Stimulated activated CD4-positive, alpha-beta T cell treated with anti-CD3 and anti-CD28 coated beads, Interleukin-12 subunit alpha, Interleukin-12 subunit beta, amount 100 ng/mL, for 24 hours (primary cell): ENCODE results near the gene ANXA9.

ENCODE experiments used
- DNase-seq, 2 experiments: peaks; one replicate each; pipeline ENCODE4 v3.0.0-alpha.2; 2020; ENCODE audit warnings: low read depth in 2 of 2

The ANXA9 gene

DNA sequence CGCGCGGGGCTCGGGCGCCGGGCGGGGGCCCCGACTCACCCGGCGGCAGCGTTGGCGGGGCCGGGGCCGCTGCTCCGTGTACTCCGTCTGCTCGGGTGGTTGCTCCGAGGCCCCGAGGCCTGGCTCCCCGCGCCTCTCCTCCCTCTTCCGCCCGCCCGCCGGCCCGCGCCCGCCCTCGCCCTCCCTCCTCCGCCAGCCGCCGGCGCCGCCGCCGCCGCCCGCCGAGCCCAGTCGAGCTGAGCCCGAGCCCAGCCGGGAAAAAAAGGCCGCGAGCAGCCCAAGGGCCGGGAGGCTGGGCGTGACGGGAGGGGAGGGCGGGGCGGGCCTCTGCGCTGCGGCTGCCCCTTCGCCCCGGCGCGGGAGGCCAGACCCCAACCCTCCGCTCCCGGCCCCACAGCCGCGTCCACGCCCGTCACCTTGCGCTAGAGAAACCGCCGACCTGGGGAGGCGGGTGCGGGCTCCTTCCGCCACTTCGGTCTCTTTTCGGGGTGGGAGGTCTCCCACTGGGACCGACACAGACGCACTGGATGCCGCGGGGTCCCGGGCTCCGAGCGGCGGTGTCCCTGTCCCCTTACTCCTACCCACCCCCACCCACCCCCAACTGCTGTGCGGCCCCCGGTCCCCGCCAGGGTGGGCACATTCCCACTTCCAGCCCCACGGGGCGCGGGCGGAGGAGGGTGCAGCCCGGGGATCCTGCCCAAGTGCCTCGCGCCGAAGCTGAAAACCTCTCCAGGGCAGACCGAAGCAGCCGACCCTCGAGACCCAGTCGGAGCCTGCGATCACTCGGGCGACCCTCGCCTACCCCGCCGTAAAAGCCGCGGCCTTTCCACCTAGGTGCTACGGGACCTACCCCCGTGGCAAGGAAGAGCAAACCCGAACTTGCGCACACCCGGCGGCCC lies 7.3 kb upstream of the ANXA9 start, which contains the start of gene CERS2:
Gene CERS2, minus strand, starts transcription at position 256 of the 899 bp plus-strand sequence. CDS start 5,745 bp downstream, outside the sequence.
- peak; percentile 51 for DNase-seq

DNA sequence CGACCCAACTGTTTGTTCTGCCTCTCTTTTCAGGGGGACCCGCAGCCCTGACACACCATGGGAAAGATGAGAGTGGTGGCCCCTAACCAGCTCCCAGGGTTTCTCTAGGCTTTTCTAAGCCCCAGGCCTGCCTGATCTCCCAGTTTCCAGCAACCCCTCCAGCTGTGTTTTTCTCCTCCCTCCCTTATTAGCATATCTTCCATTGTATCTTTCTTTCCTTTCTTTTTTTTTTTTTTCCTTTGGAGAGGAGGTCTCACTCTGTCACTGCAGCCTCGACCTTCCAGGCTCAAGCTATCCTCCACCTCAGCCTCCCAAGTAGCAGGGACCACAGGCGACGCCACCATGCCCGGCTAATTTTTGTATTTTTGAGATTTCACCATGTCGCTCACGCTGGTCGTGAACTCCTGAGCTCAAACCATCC lies 5.7 kb upstream of the ANXA9 start:
- no peak for DNase-seq

DNA sequence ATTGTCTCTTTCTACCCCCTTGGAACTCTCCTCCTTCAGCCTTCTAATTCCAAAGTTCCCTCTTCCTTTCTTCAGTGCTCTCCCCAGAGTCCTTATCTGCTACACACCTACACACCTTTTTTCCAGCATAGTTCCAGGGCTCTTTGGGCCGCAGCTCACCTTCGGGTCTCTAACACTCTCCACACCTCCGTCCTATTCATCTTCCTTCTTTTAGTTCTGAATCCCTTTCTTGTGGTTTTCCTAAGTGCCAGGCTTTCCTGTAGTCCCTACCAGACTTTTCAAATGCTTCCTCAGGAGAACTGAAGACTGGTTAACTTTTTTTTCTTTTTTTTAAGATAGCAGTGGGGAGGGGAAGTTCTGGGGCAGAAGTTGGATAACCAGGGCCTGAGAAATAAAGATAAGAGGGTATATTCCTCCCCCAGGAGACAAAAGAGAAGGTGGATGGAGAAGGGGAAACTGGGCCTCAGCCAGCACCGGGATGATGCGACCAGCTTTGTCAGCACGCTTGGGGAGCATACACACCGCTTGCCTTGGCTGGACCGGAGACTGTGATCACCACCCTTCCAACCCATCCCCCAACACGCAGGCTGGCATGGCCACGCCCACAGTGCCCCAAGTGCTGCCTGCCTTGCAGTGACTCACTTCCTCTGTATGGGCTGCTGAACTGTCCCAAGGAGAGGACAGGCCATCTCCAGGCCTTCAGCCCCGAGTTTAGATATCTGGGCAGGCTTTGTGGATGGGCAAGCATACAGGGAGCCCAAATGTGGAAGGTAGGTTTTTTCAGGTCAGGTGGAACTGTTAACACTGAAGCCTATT lies 5.0 kb upstream of the ANXA9 start:
- DNase-seq = peak; percentile 31 to 68

DNA sequence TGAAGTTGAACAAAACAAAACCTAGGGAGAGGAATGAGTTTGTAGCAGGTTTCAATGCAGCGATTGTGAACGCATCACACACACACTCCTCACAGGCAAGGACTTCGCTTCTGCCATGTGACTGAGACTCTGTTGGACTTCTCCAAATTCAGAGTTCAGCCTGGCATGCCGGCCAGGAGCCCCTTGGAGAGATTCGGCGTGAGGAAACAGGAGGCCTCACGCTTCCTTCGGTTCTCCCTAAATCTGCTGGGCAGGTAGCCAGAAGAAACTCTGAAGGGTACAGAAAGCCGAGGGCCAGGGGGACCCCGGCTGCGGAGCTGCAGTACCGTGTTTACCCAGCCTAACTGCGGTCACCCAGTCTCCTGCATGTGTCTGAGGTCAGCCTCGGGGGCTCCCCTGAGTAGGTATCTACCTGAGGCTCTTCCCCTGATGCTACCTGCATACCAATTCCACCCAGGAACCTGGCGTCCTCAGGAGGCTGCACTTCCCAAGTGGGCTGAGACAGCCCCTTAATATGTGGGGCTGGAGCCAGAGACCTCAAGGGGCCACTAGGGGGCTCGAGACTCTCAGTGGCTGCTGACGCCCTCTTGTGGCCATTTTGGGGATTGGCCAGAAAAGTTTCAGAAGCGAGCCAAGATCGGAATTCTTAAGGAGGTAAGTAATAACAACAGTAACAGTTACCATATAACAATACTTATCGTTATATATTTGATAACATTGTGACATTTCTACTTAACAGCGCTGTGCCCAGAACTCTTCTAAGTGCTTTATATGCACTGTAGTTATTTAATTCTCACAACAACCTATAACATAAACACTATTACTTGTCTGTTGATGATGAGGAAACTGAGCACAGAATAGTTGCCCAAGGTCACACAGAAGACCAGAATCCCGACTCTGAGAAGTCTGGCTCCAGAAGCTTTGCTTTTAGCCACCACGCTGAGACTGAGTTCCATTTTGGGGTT lies 2.7 kb upstream of the ANXA9 start:
- DNase-seq = peak; percentile 76 to 88

DNA sequence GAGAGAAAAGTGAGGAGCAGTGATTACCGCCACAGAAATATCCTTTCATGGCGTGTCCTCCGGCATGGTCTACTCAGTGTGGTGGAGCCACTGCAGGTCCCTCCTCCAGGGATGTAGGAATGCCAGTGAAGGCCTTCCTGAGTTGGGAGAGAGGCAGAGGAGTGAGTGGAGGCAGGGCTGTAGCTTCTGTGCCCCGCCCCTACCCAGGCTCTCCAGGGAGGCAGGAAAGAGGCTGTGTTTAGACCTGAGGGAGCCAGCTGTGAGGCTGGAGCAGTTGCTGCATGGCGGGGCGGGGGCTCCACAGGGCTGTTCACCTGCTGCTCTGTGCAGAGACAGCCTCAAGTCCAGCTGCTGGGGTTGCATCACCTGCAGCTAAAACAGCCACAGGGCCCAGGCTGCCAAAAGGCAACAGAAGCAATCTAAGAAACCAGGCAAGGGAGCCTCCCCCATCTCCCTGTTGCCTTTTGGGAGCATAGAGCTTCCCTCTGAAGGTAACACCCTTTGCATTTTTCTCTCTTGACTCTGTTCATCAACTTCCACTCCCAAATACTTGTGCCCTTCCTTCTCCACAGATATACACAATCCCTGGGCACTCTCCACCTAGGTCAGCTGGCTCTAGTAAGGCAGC lies 801 bp upstream of the ANXA9 start:
- DNase-seq = no peak

DNA sequence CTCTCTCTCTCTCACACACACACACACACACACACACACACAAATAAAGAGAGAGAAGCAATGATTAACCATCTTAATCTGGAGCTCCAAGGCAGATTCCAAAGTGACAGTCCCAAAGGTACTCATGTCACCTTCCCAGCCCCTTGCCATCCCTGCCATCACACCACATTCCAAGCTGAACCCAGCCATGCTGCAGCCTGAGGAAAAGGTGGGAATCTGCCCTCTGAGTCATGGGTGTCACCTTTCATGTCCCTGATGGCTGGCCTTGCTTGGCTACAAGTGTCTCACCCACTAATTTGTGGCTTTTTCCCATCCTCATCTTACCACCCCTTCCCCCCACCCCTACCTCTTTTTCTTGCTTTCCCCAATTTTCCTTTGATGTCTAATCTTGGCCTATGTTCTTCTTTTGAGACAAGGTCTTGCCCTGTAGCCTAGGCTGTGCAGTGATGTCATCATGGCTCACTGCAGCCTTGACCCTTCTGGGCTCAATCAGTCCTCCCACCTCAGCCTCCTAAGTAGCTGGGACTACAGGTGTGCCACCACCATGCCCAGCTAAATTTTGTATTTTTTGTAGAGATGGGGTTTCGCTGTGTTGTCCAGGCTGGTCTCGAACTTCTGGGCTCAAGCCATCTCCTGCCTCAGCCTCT lies 3.2 kb downstream of the ANXA9 start:
- no peak for DNase-seq

DNA sequence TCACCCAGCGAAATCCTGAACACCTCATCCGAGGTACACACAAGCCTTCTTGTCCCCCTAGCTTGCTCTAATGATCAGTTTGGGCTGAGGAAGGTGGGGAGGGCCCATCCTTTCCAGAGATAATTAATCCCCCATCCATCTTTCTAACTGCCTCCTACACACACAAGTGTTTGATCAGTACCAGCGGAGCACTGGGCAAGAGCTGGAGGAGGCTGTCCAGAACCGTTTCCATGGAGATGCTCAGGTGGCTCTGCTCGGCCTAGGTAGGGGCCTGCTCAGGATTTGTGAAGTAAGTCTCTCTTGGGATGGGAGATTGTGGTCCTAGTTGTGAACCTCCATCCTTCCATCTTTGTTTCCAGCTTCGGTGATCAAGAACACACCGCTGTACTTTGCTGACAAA lies 5.8 kb downstream of the ANXA9 start:
- no peak for DNase-seq

DNA sequence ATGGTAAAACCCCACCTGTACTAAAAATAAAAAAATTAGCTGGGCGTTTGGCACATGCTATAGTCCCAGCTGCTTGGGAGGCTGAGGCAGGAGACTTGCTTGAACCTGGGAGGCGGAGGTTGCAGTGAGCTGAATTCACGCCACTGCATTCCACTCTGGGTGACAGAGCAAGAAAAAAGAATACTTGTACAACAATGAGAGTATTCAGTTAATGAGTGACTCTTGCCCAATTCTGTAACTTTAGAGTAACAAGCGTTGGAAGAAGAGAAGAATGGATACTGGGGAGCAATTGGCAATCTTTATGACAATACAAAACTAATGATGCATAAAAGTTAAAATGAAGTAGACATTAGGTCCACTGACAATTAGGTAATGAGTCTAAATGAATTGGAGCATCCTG lies 10.5 kb downstream of the ANXA9 start:
- no peak for DNase-seq

DNA sequence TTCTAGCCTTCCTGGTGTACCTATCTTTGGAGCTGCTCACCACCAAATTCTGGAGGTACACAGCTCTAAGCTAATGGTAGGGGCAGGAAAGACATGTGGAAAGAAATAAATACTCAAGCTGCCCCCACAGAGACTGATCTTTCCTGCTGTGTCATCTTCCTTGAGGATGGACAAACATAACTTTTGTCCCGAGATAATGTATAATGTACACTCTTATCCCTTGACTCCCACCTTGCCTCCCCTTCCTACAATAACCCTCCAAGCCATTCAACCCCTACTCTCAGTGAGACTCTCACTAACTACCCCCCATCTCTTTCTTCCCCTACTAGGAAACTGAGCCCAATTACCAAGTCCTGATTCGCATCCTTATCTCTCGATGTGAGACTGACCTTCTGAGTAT lies 12.2 kb downstream of the ANXA9 start:
- no peak for DNase-seq

DNA sequence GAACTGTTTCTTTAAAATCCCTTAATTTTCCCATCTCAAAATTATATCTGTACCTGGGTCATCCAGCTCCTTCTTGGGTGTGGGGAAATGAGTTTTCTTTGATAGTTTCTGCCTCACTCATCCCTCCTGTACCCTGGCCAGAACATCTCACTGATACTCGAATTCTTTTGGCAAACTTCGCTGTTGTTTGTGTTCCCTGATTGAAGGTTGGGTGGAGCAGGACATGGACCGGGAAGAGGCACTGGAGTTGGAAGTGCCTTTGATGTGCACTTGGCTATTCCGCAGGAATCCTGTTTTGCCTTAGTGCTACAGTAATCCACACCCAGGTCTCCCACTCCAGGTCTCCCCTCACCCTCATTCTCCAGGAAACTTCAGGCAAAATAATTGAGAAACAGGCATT lies 13.4 kb downstream of the ANXA9 start:
- no peak for DNase-seq

DNA sequence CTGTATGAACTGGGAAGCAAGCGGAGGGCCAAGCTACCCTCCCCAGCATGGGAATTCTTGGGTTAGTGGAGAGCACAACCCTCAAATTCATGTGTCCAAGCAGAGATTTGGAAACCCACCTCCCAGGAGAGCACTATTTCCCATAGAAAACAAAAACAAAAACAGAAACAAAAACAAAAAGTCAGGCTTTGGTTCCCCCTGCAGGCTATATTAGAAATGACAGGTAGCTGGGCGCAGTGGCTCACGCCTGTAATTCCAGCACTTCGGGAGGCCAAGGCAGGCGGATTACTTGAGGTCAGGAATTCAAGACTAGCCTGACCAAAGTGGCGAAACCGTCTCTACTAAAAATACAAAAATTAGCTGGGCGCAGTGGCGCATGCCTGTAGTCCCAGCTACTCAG lies 13.8 kb downstream of the ANXA9 start:
- DNase-seq = no peak

DNA sequence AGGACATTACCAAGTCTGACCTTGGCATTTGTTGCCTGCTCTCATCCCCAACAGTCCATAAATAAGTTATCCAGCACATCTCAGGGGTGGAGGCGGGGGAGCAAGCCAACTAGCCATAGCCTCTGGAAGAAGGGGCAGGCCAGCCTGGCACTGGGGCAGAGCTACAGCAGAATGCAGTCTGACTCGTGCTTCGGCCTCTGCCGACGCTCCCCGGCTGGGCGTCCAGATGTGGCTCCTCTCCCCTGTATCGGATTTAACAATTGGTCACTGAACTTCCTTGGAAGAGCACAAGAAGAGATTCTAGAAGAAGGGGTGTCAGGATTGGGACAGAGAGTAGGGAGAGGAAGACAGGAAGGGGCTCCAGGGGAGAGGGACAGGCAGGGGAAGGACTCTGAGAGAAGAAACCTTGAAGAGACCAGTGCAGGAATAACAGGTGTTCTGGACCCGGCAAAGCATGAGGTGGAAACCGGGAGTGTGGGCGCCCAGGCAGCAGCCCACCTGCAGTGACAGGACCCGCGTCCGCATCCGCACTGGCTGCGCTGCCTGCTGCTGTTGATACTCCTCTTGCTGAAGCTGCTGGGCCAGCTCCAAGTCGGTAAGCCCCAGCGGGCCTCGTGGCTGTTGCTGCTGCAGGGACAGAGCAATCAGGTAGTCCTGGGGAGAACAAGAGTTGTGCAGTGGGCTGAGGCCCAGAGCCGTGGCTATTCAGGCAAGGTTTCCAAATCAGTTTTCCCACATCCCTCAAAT lies 15.2 kb downstream of the ANXA9 start:
- no peak for DNase-seq

DNA sequence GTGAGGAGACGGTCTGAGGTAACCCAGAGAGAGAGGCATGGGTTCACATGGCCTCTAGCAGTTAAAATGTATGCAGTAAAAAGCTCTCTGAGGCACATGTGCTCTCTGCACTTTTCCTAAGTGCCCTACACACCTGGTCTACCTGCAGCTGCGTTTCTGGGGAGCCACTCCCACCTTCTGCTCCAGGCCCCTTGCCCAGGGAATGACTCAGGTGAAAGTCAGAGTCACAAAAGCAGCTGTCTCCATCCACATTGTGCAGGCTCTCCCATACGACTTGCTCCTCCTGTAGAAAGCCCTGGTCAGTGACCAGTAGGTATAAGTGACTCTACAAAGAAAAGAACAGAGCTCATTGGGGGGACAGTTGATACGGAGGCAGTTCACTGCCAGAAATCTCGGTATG lies 15.9 kb downstream of the ANXA9 start:
- no peak for DNase-seq

DNA sequence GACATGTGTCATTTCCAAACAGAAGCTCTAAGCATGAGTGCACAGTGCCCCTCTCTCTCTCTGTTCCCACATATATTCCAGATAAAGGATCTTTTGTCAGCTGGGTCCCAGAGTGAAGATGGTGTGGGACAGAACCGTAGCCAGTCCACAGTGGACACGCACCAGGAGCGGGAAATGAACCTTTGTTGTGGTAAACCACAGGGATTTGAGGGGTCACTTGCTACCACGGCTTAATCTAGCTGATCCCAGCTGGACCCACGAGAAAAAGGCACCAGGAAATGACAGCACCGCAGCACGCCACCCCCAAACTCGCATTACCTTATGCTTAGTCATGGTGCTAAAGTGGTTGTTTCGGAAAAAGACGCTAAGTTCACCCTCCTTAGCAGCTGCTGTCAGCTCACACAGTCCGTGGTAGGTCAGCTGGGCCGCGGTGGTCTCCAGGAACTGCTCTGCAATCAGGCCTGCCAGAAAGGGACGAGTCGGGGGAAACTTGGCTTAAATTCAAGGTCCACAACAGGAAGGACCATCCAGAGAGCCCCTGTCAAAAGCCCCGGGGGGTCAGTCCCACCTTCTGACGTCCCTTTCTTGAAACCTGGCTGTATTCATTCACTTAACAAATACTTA lies 17.1 kb downstream of the ANXA9 start:
- DNase-seq = no peak

DNA sequence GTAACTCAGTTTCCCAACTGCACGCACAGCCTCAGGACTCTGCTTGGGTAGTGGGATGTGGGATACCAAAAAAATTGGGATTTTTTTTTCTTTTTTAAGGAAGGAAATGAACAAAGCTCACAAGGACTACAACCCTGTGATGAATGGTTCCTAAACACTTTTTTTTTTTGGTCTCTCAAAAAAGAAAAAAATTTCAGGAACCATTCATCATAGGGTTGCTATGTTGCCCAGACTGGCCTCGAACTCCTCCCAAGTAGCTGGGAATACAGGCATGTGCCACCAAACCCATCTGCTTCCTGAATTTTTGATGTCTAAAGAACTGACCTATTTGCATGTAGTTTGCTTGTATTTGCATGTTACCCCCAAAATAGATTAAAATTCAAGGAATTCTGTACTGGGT lies 17.8 kb downstream of the ANXA9 start:
- no peak for DNase-seq

DNA sequence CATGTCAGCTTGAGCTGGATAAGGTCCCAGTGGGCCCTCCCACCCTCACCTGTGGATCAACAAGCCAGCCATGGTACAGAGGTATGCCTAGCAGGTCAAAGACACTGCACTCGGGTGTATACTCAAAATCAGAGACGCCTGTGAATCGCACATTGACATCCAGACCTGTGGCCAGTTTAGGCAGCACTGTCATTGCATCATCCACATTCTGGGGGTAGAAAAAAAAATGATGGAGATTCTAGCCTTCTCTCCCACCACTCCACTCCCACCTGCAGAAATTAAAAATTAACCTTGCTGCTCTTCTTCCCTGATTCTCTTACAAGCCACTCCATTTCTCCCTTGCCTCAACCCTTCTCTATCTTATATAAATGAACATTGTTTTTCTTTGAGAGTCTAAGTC lies 18.3 kb downstream of the ANXA9 start:
- DNase-seq = no peak

DNA sequence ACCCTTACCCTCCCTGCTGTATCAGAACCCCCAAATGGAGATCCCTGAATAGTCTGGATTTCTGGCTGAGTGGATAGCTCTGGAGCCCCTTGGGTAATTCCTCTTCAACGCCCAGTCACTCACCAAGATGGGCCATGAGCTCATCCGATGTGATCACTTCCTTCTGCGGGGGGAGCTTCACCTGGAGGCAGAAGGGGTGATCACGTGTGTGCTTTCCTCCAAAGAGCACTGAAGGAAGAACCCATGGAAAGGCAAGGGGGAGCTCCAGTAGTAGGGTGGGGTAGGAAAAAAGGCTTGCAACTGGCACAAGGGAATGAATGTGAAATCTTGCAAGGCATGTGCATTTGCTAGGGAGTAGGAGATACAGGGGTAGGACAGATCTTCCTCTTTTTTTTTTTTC lies 19.5 kb downstream of the ANXA9 start:
- DNase-seq = no peak

DNA sequence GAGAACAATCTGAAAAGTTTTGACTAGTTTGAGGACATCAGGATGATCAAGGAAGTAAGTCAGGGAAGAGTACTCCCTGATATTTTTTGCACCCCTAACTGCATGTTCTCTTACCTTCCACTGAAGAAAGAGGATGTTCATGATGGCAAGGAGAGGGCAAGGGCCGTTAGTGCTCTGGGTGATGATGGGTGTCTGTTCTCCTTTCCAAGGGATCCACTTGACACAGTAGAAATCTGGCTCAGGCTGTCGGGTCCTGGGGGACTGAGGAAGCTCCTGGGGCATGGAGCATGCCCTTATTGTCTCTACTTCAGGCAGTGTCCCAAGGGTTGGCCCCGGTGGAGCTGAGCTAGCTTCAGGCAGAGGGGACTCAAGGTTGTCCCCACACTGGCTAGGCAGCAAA lies 20.0 kb downstream of the ANXA9 start:
- no peak for DNase-seq

DNA sequence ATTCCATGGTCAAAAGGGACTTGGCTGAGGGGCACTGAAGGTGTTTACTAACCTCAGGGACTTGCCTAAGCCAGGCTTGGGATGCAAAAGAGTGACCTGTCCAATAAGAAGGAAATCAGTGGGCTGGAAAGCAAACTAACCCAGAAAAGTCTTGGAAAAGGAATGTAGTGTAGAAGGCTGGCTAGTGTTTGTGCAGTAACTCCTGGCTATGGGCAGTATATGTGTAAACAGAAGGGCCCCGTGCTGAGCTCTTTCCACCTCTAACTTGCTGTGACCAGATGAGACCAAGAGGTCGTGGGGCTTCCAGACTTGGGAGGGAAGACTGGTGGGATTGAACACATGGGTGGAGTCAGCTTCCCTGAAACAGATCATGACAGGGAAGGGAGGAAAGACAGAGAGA lies 20.5 kb downstream of the ANXA9 start:
- no peak for DNase-seq

DNA sequence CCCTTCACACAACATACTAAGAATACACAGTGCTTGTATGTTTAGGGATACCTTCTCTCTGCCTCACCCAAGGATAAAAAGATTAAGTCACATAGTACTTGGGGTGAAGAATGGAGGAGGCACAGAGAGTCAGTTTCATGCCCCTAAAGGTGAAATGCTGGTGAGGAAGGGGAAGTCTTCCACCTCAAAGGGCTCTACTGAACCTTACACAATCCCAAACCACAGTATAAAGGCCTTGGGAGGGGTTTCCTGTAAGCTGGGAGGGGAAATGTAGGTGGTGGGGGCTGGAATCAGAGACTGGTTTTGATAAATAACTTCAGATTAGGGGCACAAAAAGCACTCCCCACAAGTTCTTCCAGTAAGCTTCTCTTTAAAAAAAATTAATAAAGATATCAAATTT lies 21.1 kb downstream of the ANXA9 start:
- no peak for DNase-seq
